ENCODE results near the gene CAMK2D.

GRCh38 chr4:113447061-113447460 lies 314.5 kb downstream of the CAMK2D start:
- TF ChIP-seq POLR2A (IDR thresholded peaks at IDR 0.05) (no peak), CTCF (IDR thresholded peaks at IDR 0.05) (no peak)
